AG10803 (cell line): Measurements from ENCODE around the gene FOXJ1.

ENCODE experiments used
- DNase-seq: peaks from one replicate; pipeline ENCODE4 v3.0.0; 2010; ENCODE audit warnings: low read depth
- H3K4me3 ChIP-seq: 2 replicates; pipeline ENCODE4 v1.5.1; 2011; ENCODE audit warnings: mild to moderate bottlenecking, low read length, control low read depth
- CTCF ChIP-seq: conservative IDR thresholded peaks from 2 replicates; pipeline ENCODE4 v1.5.1; 2011; ENCODE audit warnings: mild to moderate bottlenecking, low read length, control low read depth, inconsistent platforms

The FOXJ1 gene

GRCh38 chr17:76160896-76161528 lies 20.0 kb upstream of the FOXJ1 start:
- TF ChIP-seq CTCF: no peak
- no peak for DNase-seq
- no peak overlapping the region for H3K4me3 ChIP-seq

GRCh38 chr17:76159157-76159556 lies 18.1 kb upstream of the FOXJ1 start:
- no peak for DNase-seq
- no peak overlapping the region for H3K4me3 ChIP-seq
- TF ChIP-seq CTCF: no peak

GRCh38 chr17:76157759-76158158 lies 16.7 kb upstream of the FOXJ1 start:
- TF ChIP-seq CTCF: no peak
- no peak overlapping the region for H3K4me3 ChIP-seq
- DNase-seq: no peak

- TF ChIP-seq CTCF: no peak
- DNase-seq: no peak
- no peak overlapping the region for H3K4me3 ChIP-seq
Measured at GRCh38 chr17:76156662-76156991, 15.6 kb upstream of the FOXJ1 start.

- H3K4me3 ChIP-seq: no peak overlapping the region
- TF ChIP-seq CTCF: no peak
- DNase-seq: no peak
Measured at GRCh38 chr17:76155988-76156661, 15.1 kb upstream of the FOXJ1 start.

- no peak for DNase-seq
- TF ChIP-seq CTCF: no peak
- H3K4me3 ChIP-seq: no peak overlapping the region
Measured at GRCh38 chr17:76154936-76155845, 14.1 kb upstream of the FOXJ1 start.
